GM18507 (cell line): ENCODE measurements around the gene KDELR3.

ENCODE experiments used
- DNase-seq: peaks from one replicate; pipeline ENCODE4 v3.0.0; 2011; ENCODE audit warnings: low read depth; ENCODE audit not compliant: insufficient read length; ENCODE audit errors: extremely low spot score
- FAIRE-seq: peaks from 2 replicates; lab custom pipeline; 2011; peaks lifted over from hg19 to GRCh38; lab: Jason Lieb, UNC

Gene KDELR3

GRCh38 chr22:38474003-38474607 is 6.2 kb downstream of the KDELR3 start:
- FAIRE-seq (no peak), DNase-seq (no peak)

GRCh38 chr22:38477585-38477984 is 9.7 kb downstream of the KDELR3 start:
- FAIRE-seq = no peak
- no peak for DNase-seq

- FAIRE-seq = no peak
- no peak for DNase-seq
These were observed 11.4 kb downstream of the KDELR3 start for GRCh38 chr22:38479096-38479837.

GRCh38 chr22:38481162-38481870 is 13.4 kb downstream of the KDELR3 start:
- DNase-seq = no peak
- no peak for FAIRE-seq

GRCh38 chr22:38481871-38482332 is 14.0 kb downstream of the KDELR3 start:
- FAIRE-seq (no peak), DNase-seq (no peak)

- FAIRE-seq (no peak), DNase-seq (no peak)
These were observed 14.9 kb downstream of the KDELR3 start for GRCh38 chr22:38482662-38483308.

DNA sequence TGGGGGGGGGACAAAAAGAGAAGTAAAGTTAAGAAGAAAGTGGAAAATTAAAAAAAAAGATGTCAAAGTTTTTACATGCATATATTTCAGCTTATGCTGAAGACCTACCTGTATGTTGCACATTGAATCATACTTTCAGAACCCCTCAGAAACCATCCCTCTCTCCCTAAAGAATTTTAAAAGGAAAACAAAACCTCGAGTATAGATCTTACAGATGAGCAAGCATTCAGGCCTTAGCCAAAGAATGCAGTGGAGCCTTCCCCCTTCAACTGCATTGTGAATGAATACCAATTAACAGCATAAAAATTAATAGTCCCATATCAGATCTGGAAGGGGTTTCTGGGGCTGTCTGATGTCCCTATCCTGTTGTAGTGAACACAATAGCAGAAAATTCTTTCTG is 16.3 kb downstream of the KDELR3 start:
- FAIRE-seq (no peak), DNase-seq (no peak)

GRCh38 chr22:38485783-38486182 is 17.9 kb downstream of the KDELR3 start:
- FAIRE-seq (no peak), DNase-seq (no peak)

DNA sequence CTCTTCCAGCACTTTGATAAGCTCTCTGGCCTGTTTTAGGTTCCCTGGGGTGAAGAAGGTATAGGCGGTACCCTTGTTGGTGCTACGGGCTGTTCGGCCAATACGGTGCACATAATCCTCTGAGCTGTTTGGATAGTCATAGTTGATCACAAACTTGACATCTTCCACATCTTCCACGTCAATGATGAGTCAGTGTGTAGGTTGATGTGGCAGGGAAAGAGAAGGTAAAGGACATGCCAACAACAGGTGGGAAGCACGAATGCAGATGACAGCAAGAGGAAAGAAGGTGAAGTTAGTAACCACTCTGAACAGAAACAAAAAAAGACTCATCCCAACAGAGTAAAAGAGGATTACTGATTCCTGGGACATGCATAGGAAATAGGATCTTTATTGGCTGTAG is 20.1 kb downstream of the KDELR3 start:
- DNase-seq (no peak), FAIRE-seq (no peak)

- DNase-seq (no peak), FAIRE-seq (no peak)
These were observed 21.2 kb downstream of the KDELR3 start for GRCh38 chr22:38489142-38489541.

GRCh38 chr22:38489561-38490145 is 21.8 kb downstream of the KDELR3 start:
- no peak for DNase-seq
- no peak for FAIRE-seq

DNA sequence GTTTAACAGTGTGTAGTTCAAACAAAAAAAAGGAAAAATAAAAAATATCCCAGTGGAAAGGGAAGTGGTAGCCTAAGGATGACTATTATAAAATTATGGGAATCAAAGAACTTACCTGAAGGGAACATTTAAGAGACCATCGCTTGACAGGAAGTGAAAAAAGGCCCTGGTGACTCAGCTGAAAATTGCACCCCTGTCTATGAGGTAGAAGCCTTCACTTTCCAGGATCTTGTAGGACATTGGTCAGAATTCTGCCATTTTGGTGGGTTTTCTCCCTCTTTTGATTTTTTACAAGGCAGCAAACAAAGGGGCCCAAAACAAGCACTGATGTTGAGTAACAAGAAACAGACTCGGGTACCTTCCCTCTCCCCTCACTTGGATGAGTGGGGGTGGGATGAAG is 22.6 kb downstream of the KDELR3 start:
- FAIRE-seq = no peak
- no peak for DNase-seq

DNA sequence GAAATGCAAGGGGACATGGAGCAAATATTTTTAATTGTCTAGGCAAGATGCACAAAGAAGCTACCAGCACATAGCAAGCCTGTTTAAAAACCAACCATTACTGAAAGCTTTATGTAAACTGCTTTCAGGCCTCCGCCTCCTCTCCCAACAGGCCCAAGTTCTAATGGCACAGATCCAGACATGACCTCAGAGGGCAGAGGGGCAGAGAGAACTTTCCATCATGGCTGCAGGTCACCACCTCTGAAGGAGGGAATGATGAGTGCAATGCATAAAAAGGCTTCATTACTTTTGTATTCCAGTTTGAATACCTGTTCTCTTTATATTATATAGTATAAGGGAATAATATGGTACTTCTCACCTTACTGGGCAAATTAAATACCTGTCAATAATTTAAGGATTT is 23.0 kb downstream of the KDELR3 start:
- DNase-seq = no peak
- FAIRE-seq = no peak

- no peak for FAIRE-seq
- DNase-seq = no peak
These were observed 23.9 kb downstream of the KDELR3 start for GRCh38 chr22:38491707-38492348.

DNA sequence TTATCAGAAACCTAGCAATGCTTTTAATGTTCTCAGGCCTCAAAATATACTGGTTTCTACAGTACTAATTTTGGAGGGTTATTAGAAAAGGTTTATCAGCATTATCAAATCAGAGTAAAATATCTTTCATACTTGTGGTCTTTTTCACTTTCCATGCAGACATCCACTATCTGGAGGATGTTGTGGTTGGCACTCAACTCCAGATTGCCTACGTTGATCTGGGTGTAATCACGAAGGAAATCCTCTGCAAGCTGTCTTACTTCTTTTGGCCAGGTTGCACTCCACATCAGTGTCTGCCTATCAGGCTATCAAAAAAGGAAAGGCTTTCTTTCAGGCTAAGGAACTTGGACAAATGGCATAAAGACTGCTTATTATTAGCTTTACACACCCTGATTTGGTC is 26.6 kb downstream of the KDELR3 start:
- FAIRE-seq (no peak), DNase-seq (no peak)

GRCh38 chr22:38494939-38495338 is 27.0 kb downstream of the KDELR3 start:
- DNase-seq = no peak
- no peak for FAIRE-seq

- no peak for DNase-seq
- no peak for FAIRE-seq
These were observed 30.0 kb downstream of the KDELR3 start for GRCh38 chr22:38497869-38498268.

DNA sequence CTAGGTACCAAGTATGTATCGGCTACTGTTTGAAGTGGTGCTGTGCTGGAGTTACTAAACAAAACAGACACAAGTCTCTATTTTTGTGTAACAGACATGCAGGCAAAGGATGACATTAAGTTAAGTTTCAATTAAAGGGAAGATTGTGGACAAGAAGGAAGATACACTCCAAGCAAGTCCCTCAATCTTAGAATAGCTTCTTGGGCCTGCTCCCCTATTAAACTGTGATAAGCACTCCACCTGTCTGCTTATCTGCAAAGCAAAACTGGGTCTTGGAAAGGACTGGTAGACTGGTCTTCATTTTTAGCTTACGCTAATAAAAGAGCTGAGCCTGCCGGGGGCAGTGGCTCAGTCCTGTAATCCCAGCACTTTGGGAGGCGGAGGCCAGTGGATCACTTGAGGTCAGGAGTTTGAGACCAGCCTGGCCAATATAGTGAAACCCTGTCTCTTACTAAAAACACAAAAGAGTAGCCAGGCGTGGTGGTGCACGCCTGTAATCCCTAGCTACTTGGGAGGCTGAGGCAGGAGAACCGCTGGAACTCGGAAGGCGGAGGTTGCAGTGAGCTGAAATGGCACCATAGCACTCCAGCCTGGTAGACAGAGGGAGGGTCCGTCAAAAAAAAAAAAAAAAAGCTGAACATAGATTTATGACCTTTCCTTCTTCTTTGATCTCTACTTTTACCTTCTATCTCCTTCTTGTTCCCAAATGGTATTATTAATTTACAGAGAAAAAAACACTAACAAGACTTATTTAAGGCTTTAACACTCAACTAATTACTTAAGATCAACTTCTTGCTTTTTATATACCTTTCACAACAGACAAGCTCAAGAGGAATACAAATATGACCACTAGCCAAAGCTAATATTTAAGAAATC is 34.1 kb downstream of the KDELR3 start:
- no peak for DNase-seq
- no peak for FAIRE-seq

DNA sequence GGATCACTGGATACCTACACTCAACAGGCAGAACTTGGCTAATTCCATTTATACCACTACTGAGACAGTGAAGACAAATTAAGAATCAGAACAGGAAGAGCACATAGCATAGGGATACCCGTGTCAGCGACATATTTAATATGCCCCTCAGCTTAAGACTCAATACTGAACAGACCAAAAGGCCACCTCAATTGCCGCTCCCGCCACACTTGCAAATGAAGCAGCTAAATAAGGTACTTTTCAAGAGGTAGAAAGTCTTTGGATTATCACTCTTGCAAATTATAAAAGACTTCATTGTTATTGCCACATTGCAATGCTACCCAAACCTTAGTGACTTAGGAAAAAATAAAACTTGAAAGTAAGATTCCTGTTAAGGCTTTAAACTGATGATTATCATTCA is 35.1 kb downstream of the KDELR3 start:
- no peak for FAIRE-seq
- DNase-seq = no peak
